ENCODE results near the gene SERINC2. TPM values are rescaled to one million over a fixed set of nuclear protein-coding genes. Genes with fewer than 3 reads are reported as not detected.
A peak's percentile ranks its signal among the peaks of the same experiment; 100 is the strongest.

The SERINC2 gene
- total and polyA plus RNA-seq, 2 of the 8 experiments (the other 6 are each of a cell fraction or from before 2014, with no cell fraction given): 31.4 to 60.0 TPM

GRCh38 chr1:31460027-31460426, 47.0 kb downstream of the SERINC2 start:
- H2AFZ ChIP-seq (ENCODE audit: low read length): no peak overlapping the region
- H4K8ac ChIP-seq (ENCODE audit: extremely low read depth, insufficient read depth, low read length): no peak overlapping the region
- H3K27me3 ChIP-seq (replicated peaks in 1 of 4; ENCODE audit: control insufficient read depth in 3 of 4, extremely low read depth in 1 of 4, insufficient read depth in 3 of 4, low read length in 3 of 4): no peaks in the 10 kb centered on the region; a peak in 1 of 7 replicates
- no peaks in the 10 kb centered on the region for H3K9me3 ChIP-seq (ENCODE audit: insufficient read depth in 2 of 2, low read depth in 1 of 2, low read length in 1 of 2)
- H4K91ac ChIP-seq (replicated peaks; ENCODE audit: insufficient read length, low read length): no peak overlapping the region
- H3K36me3 ChIP-seq (ENCODE audit: control insufficient read depth in 2 of 4, insufficient read depth in 4 of 4, low read length in 3 of 4): no peaks in the 10 kb centered on the region
- no peak overlapping the region for H2BK120ac ChIP-seq (replicated peaks; ENCODE audit: low read depth, low read length)
- H3K4me2 ChIP-seq (ENCODE audit: insufficient read depth in 1 of 2, low read depth in 2 of 2, low read length in 2 of 2): no peak overlapping the region
- no peak overlapping the region for H3K23ac ChIP-seq (ENCODE audit: insufficient read length)
- H3K4me1 ChIP-seq (replicated peaks in 1 of 4; ENCODE audit: control insufficient read depth in 3 of 4, insufficient read depth in 4 of 4, low read length in 3 of 4): peaks cover 0 to 5% (median 0%) of the 10 kb centered on the region in 4 experiments; a peak in 2 of 7 replicates
- no peak overlapping the region for H3K4me3 ChIP-seq (ENCODE audit: extremely low read depth in 1 of 4, insufficient read depth in 2 of 4, low read depth in 3 of 4, low read length in 4 of 4)
- no peaks in the 10 kb centered on the region for H3K23me2 ChIP-seq (ENCODE audit: low read depth, low read length)
- FAIRE-seq: peak; percentile 13
- H3K4ac ChIP-seq (replicated peaks; ENCODE audit: insufficient read length, low read depth, low read length): no peak overlapping the region
- H2BK15ac ChIP-seq (ENCODE audit: low read length): no peak overlapping the region
- no peaks in the 10 kb centered on the region for H3K79me1 ChIP-seq (ENCODE audit: low read depth, low read length)
- TF ChIP-seq EP300 (IDR thresholded peaks at IDR 0.05; ENCODE audit: borderline replicate concordance in 1 of 2, low read depth in 2 of 2, low read length in 2 of 2): no peak
- TF ChIP-seq RAD21 (IDR thresholded peaks at IDR 0.05 in 1 of 2, conservative IDR thresholded peaks at IDR 0.05 in 1 of 2; ENCODE audit: low read depth in 2 of 2, low read length in 2 of 2): peak; percentile 66 to 73
- TF ChIP-seq, protein P1, sequence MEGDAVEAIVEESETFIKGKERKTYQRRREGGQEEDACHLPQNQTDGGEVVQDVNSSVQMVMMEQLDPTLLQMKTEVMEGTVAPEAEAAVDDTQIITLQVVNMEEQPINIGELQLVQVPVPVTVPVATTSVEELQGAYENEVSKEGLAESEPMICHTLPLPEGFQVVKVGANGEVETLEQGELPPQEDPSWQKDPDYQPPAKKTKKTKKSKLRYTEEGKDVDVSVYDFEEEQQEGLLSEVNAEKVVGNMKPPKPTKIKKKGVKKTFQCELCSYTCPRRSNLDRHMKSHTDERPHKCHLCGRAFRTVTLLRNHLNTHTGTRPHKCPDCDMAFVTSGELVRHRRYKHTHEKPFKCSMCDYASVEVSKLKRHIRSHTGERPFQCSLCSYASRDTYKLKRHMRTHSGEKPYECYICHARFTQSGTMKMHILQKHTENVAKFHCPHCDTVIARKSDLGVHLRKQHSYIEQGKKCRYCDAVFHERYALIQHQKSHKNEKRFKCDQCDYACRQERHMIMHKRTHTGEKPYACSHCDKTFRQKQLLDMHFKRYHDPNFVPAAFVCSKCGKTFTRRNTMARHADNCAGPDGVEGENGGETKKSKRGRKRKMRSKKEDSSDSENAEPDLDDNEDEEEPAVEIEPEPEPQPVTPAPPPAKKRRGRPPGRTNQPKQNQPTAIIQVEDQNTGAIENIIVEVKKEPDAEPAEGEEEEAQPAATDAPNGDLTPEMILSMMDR (IDR thresholded peaks at IDR 0.05; ENCODE audit: control extremely low read depth in 1 of 3, insufficient read depth in 1 of 3, low read depth in 1 of 3, low read length in 3 of 3): peak in 2 of 3 experiments; percentile 43 to 51; a peak in 2 of 4 replicates
- no peak overlapping the region for H3K14ac ChIP-seq (ENCODE audit: insufficient read length)
- no peak overlapping the region for H2BK20ac ChIP-seq (ENCODE audit: low read length)
- H3K56ac ChIP-seq (replicated peaks; ENCODE audit: insufficient read length, low read depth, low read length): no peak overlapping the region
- no peak overlapping the region for H4K5ac ChIP-seq (ENCODE audit: insufficient read length, low read depth, low read length)
- no peaks in the 10 kb centered on the region for H4K20me1 ChIP-seq (replicated peaks in 1 of 2; ENCODE audit: control insufficient read depth in 1 of 2, insufficient read depth in 2 of 2, low read length in 2 of 2)
- no peak overlapping the region for H2BK12ac ChIP-seq (ENCODE audit: low read depth, low read length)
- H2AK5ac ChIP-seq (ENCODE audit: low read depth, low read length): no peak overlapping the region
- no peak overlapping the region for H2BK5ac ChIP-seq (ENCODE audit: low read depth, low read length)
- no peaks in the 10 kb centered on the region for H3K79me2 ChIP-seq (ENCODE audit: control insufficient read depth in 1 of 2, insufficient read depth in 2 of 2, low read length in 2 of 2)
- 44% methylated on average over 6 of the region's 6 CpGs; no CpG with 5 or more reads in 1 of the 2 experiments for WGBS, 2 experiments (ENCODE audit: extremely low coverage in 1 of 2, insufficient coverage in 1 of 2, insufficient read length in 1 of 2, insufficient replicate concordance in 2 of 2, low coverage in 1 of 2, low lambda C conversion rate in 2 of 2, missing lambda C conversion rate in 1 of 2)
- ChIA-PET POLR2A (ENCODE audit: partially characterized antibody) (interaction anchor here (0.7 to 1.9 kb wide), 2 partner anchors 23 to 89 kb away, joined by 4 read pairs; no protein-coding TSS in a partner anchor), CTCF (ENCODE audit: partially characterized antibody) (interaction anchor here (0.5 to 6.9 kb wide), 15 partner anchors 9 to 393 kb away, joined by 3 to 77 read pairs (median 5); partner anchors contain the start of gene HCRTR1)
- H3K27ac ChIP-seq (ENCODE audit: low read depth, low read length): no peak overlapping the region
- H3K18ac ChIP-seq (ENCODE audit: extremely low read depth, low read length): no peak overlapping the region
- no peak overlapping the region for H3K9ac ChIP-seq (replicated peaks in 1 of 4; ENCODE audit: extremely low read depth in 1 of 4, low read depth in 3 of 4, low read length in 3 of 4)
- DNase-seq (ENCODE audit: low read depth in 1 of 2, low spot score in 2 of 2): no peak
